CD4-positive, alpha-beta T cell treated with Interleukin-17A for 4 hours (primary cell): ENCODE measurements around the gene RASGRP1.

Source experiments
- DNase-seq: peaks from one replicate; pipeline ENCODE4 v3.0.0-alpha.2; 2020; ENCODE audit warnings: mixed read lengths

The RASGRP1 gene

GRCh38 chr15:38499651-38500050, 65.0 kb downstream of the RASGRP1 start:
- DNase-seq: no peak

- no peak for DNase-seq
Measured at GRCh38 chr15:38496151-38496550, 68.5 kb downstream of the RASGRP1 start.

GRCh38 chr15:38490242-38490922, 74.2 kb downstream of the RASGRP1 start:
- DNase-seq: no peak

- DNase-seq: no peak
Measured at GRCh38 chr15:38487378-38487777, 77.2 kb downstream of the RASGRP1 start.

GRCh38 chr15:38486936-38487335, 77.7 kb downstream of the RASGRP1 start:
- no peak for DNase-seq

GRCh38 chr15:38482572-38482971, 82.0 kb downstream of the RASGRP1 start:
- no peak for DNase-seq

GRCh38 chr15:38481761-38482160, 82.9 kb downstream of the RASGRP1 start:
- no peak for DNase-seq

- no peak for DNase-seq
Measured at GRCh38 chr15:38481113-38481512, 83.5 kb downstream of the RASGRP1 start.

- DNase-seq: no peak
Measured at GRCh38 chr15:38479756-38480155, 84.9 kb downstream of the RASGRP1 start.

GRCh38 chr15:38479266-38479665, 85.3 kb downstream of the RASGRP1 start:
- DNase-seq: no peak

GRCh38 chr15:38477637-38478036, 87.0 kb downstream of the RASGRP1 start:
- DNase-seq: no peak

- DNase-seq: no peak
Measured at GRCh38 chr15:38476120-38476519, 88.5 kb downstream of the RASGRP1 start.

GRCh38 chr15:38475361-38475760, 89.3 kb downstream of the RASGRP1 start:
- DNase-seq: no peak

GRCh38 chr15:38474155-38474757, 90.4 kb downstream of the RASGRP1 start:
- peak; percentile 55 for DNase-seq

- no peak for DNase-seq
Measured at GRCh38 chr15:38471974-38472373, 92.6 kb downstream of the RASGRP1 start.

GRCh38 chr15:38470816-38471215, 93.8 kb downstream of the RASGRP1 start:
- DNase-seq: no peak

- DNase-seq: no peak
Measured at GRCh38 chr15:38464675-38465074, 99.9 kb downstream of the RASGRP1 start.

GRCh38 chr15:38463893-38464292, 100.7 kb downstream of the RASGRP1 start:
- DNase-seq: no peak

GRCh38 chr15:38461066-38461833, 103.4 kb downstream of the RASGRP1 start:
- DNase-seq: no peak

GRCh38 chr15:38460543-38460942, 104.1 kb downstream of the RASGRP1 start:
- DNase-seq: no peak

GRCh38 chr15:38459480-38459879, 105.1 kb downstream of the RASGRP1 start:
- no peak for DNase-seq

- no peak for DNase-seq
Measured at GRCh38 chr15:38458646-38459045, 106.0 kb downstream of the RASGRP1 start.

GRCh38 chr15:38455092-38455491, 109.5 kb downstream of the RASGRP1 start:
- no peak for DNase-seq

GRCh38 chr15:38454696-38455090, 109.9 kb downstream of the RASGRP1 start:
- no peak for DNase-seq
